ENCODE results near the gene PLIN3. TPM values are rescaled to one million over a fixed set of nuclear protein-coding genes. Genes with fewer than 3 reads are reported as not detected.
"Not testable (repeated sequence)": the region's sequence is repeated elsewhere in the genome, so short reads cannot be mapped to it uniquely, and the experiment has no call there.

PLIN3 gene
- total and polyA plus RNA-seq, 9 donors, result 26.1 to 83.9 (median 72.5) TPM

DNA sequence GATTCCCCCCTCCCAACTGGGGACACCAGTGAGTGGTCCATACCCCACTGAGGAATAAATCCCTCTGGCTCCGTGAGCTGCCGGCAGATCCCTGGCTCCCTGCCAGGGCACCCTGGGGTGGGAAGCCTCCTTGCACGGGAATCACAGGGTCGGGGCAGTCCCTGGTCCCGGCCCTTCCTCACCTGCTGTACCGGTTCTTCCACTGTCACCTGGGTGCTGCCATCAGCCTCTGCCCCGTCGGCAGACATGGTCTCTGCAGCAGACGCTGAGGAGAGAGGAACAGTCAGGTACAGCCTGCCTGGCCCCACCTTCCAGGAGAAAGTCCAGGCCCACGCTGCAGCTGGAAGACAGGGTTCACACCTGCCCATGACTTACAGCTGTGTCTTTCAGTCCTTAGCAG, 6.3 kb downstream of the PLIN3 start:
- TF ChIP-seq EP300 (IDR thresholded peaks at IDR 0.05) (no peak), CTCF (IDR thresholded peaks at IDR 0.05) (no peak), POLR2A (IDR thresholded peaks at IDR 0.05) (no peak)
- Histone ChIP-seq H3K4me3 (no peak overlapping the region), H3K9me3 (no peaks in the 10 kb centered on the region), H3K36me3 (no peaks in the 10 kb centered on the region), H3K27me3 (no peaks in the 10 kb centered on the region), H3K27ac (no peak overlapping the region), H3K4me1 (ENCODE audit: insufficient read depth) (peaks cover 1% of the 10 kb centered on the region)
- WGBS, 3 donors, result 60 to 73% (median 65%) methylated on average over 10 of the region's 10 CpGs
- intact Hi-C loops (cut with DNase I), result no loop called here
- no peak for DNase-seq

GRCh38 chr19:4859697-4860096, 7.8 kb downstream of the PLIN3 start:
- intact Hi-C loops (cut with DNase I), result no loop called here
- no peak for DNase-seq
- H3K36me3 ChIP-seq, result no peaks in the 10 kb centered on the region
- no peaks in the 10 kb centered on the region for H3K27me3 ChIP-seq
- WGBS, 3 donors, result 92 to 94% (median 92%) methylated on average over 10 to 11 of the region's 11 CpGs
- H3K4me1 ChIP-seq (ENCODE audit: insufficient read depth), result peaks cover 1% of the 10 kb centered on the region
- no peaks in the 10 kb centered on the region for H3K9me3 ChIP-seq
- TF ChIP-seq CTCF (IDR thresholded peaks at IDR 0.05), result no peak
- no peak for TF ChIP-seq EP300 (IDR thresholded peaks at IDR 0.05)
- TF ChIP-seq POLR2A (IDR thresholded peaks at IDR 0.05), result no peak
- H3K27ac ChIP-seq, result no peak overlapping the region
- H3K4me3 ChIP-seq, result no peak overlapping the region

DNA sequence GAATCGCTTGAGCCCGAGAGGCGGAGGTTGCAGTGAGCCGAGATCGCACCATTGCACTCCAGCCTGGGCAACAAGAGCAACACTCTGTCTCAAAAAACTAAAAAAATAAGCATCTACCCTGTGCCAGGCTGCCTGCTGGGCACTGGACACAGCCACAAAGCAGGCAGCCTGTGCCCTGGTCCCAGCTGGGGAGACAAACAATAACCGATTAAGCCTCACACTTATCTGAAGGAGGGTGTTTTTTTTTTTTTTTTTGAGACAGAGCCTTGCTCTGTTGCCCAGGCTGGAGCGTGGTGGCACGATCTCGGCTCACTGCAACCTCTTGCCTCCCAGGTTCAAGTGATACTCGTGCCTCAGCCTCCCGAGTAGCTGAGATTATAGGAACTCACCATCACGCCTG, 11.0 kb downstream of the PLIN3 start:
- 83 to 91% (median 89%) methylated on average over 12 of the region's 12 CpGs for WGBS, 3 donors
- H3K4me1 ChIP-seq (ENCODE audit: insufficient read depth); H3K36me3 ChIP-seq; H3K9me3 ChIP-seq; H3K4me3 ChIP-seq; H3K27ac ChIP-seq; H3K27me3 ChIP-seq; intact Hi-C loops (cut with DNase I); DNase-seq: not testable (repeated sequence)

GRCh38 chr19:4853506-4853905, 14.0 kb downstream of the PLIN3 start:
- H3K36me3 ChIP-seq; H3K4me3 ChIP-seq; H3K9me3 ChIP-seq; H3K4me1 ChIP-seq (ENCODE audit: insufficient read depth); H3K27me3 ChIP-seq; DNase-seq; H3K27ac ChIP-seq: not testable (repeated sequence)
- 87 to 89% (median 88%) methylated on average over 8 of the region's 8 CpGs for WGBS, 3 donors
- intact Hi-C loops (cut with DNase I), result loop anchor here (2.0 to 5.0 kb wide), 2 partner anchors 41 kb away; no protein-coding TSS in a partner anchor

GRCh38 chr19:4852484-4852883, 15.0 kb downstream of the PLIN3 start:
- Histone ChIP-seq H3K36me3 (no peaks in the 10 kb centered on the region), H3K27ac (no peak overlapping the region), H3K27me3 (no peaks in the 10 kb centered on the region), H3K9me3 (no peaks in the 10 kb centered on the region), H3K4me1 (ENCODE audit: insufficient read depth) (peaks cover 1% of the 10 kb centered on the region), H3K4me3 (no peak overlapping the region)
- intact Hi-C loops (cut with DNase I), result loop anchor here (2.0 to 5.0 kb wide), 2 partner anchors 40 kb away; no protein-coding TSS in a partner anchor
- 89 to 96% (median 92%) methylated on average over 6 of the region's 6 CpGs for WGBS, 3 donors
- DNase-seq, result no peak
- TF ChIP-seq EP300 (IDR thresholded peaks at IDR 0.05) (no peak), CTCF (IDR thresholded peaks at IDR 0.05) (no peak), POLR2A (IDR thresholded peaks at IDR 0.05) (no peak)
